GM08714 (cell line): ENCODE data around the gene IQCH.
"Not testable (repeated sequence)": the region's sequence is repeated elsewhere in the genome, so short reads cannot be mapped to it uniquely, and the experiment has no call there.

Experiments
- H3K4me3 ChIP-seq: fragments of 200-500 bp; sonication (Bioruptor generic); 2 replicates; pipeline ENCODE4 v1.5.1; 2014; ENCODE audit warnings: mild to moderate bottlenecking, low read length, inconsistent platforms
- ZNF274 ChIP-seq: IDR thresholded peaks from 2 replicates; pipeline ENCODE4 v1.6.1; 2012; ENCODE audit warnings: mild to moderate bottlenecking, low read depth, low read length

Gene IQCH

GRCh38 chr15:67230504-67230903 is 24.1 kb upstream of the IQCH start:
- no peak overlapping the region for H3K4me3 ChIP-seq
- TF ChIP-seq ZNF274, result no peak

- H3K4me3 ChIP-seq, result no peak overlapping the region
- no peak for TF ChIP-seq ZNF274
Observed at GRCh38 chr15:67232591-67232990, 22.0 kb upstream of the IQCH start.

GRCh38 chr15:67240235-67241131 is 14.1 kb upstream of the IQCH start:
- TF ChIP-seq ZNF274, result no peak
- peak overlapping the region; percentile 14; the same call in 1 of the 2 replicates for H3K4me3 ChIP-seq

- TF ChIP-seq ZNF274, result no peak
- H3K4me3 ChIP-seq, result peak overlapping the region; percentile 90; the same call in 1 of the 2 replicates
Observed at GRCh38 chr15:67241132-67241855, 13.3 kb upstream of the IQCH start.

GRCh38 chr15:67242708-67243111 is 11.9 kb upstream of the IQCH start:
- no peak overlapping the region for H3K4me3 ChIP-seq
- no peak for TF ChIP-seq ZNF274

- no peak overlapping the region for H3K4me3 ChIP-seq
- TF ChIP-seq ZNF274, result no peak
Observed at GRCh38 chr15:67244971-67245478, 9.6 kb upstream of the IQCH start.

- not testable (repeated sequence) for H3K4me3 ChIP-seq
Observed at GRCh38 chr15:67246606-67247005, 8.0 kb upstream of the IQCH start.

GRCh38 chr15:67248011-67248505 is 6.5 kb upstream of the IQCH start:
- no peak for TF ChIP-seq ZNF274

GRCh38 chr15:67249830-67250229 is 4.8 kb upstream of the IQCH start:
- H3K4me3 ChIP-seq, result no peak overlapping the region
- TF ChIP-seq ZNF274, result no peak

More at GRCh38 chr15:67248011-67248505, 6.5 kb upstream of the IQCH start:
- no peak overlapping the region for H3K4me3 ChIP-seq

- no peak for TF ChIP-seq ZNF274
- H3K4me3 ChIP-seq, result no peak overlapping the region
Observed at GRCh38 chr15:67251318-67251717, 3.3 kb upstream of the IQCH start.

- H3K4me3 ChIP-seq, result peak overlapping the region; percentile 93; the same call in 1 of the 2 replicates
- TF ChIP-seq ZNF274, result no peak
Observed at GRCh38 chr15:67253101-67253500, 1.5 kb upstream of the IQCH start.

GRCh38 chr15:67253549-67254237 is 893 bp upstream of the IQCH start:
- no peak for TF ChIP-seq ZNF274
- peak overlapping the region; percentile 93 for H3K4me3 ChIP-seq

GRCh38 chr15:67256051-67256450 is 1.5 kb downstream of the IQCH start:
- no peak for TF ChIP-seq ZNF274
- no peak overlapping the region for H3K4me3 ChIP-seq

GRCh38 chr15:67258412-67258811 is 3.8 kb downstream of the IQCH start:
- not testable (repeated sequence) for H3K4me3 ChIP-seq
